HG03097 (cell line): ENCODE measurements around the gene EFCAB12.
A peak's percentile ranks its signal among the peaks of the same experiment; 100 is the strongest.
"Not testable (repeated sequence)": the region's sequence is repeated elsewhere in the genome, so short reads cannot be mapped to it uniquely, and the experiment has no call there.

Source experiments
- ATAC-seq: cut with Tn5 transposase; IDR thresholded peaks from one replicate; pipeline ENCODE4 v1.9.1; 2021; ENCODE audit not compliant: unreplicated experiment, low FRiP score

The EFCAB12 gene

GRCh38 chr3:129421988-129422745 is 6.3 kb downstream of the EFCAB12 start:
- no peak for ATAC-seq

GRCh38 chr3:129421236-129421883 is 7.1 kb downstream of the EFCAB12 start:
- no peak for ATAC-seq

DNA sequence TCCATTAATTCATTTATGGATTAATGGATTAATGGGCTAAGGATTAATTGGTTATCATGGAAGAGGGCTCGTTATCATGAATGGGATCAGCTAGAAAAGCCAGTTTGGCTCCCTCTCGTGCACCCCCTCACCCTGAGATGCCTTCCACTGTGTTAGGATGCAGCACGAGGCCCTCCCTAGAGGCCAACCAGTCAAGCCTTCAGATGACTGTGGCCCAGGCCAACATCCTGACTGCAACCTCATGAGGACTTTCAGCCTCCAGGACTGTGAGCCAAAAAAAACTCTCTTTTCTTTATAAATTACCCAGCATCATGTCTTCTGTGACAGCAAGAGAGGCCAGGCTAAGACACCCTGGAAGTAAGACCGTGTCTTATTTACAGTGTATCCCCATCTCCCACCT is 9.0 kb downstream of the EFCAB12 start:
- no peak for ATAC-seq

DNA sequence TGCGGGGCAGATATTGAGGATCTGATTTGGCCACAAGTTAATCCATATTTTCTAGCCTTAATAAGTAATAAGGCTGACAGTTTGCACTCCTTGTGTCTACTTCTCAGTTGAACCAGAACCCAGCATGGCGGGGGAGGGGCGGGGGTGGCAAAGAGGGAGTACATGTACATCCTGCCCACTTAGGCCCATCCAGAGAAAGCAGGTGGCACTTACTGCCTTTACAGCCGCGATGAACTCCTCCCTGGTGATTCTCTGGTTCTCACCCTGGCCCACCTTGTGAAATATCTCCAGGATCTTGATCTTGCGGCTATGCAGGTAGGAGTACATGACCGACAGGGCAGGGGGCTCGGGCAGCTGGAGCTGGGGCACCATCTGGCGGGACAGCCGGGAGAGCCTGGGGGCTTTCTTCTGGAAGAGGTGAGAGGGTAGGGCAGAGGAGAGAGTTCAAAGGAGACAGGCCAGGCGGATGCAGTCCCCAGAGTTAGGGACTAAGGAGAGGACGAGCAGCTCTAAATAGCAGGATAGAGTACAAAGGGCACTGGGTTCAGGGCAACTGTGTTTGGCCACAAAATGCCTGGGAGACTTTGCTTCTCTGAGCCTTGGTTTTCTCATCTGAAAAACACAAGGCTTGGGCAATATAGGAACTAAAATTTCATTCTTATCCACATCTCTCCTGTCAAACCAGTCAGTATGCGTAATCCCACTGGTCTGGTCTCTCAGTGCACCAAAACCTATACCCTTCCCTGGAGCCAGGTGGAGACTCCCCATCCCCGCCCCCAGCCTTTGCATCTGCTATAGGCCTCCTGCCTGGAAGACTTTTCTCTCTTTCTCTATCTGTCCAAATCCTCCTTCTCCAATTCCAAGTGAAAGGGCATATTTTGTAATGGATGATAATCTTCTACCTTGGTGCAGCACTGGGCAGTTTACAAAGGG is 10.1 kb downstream of the EFCAB12 start:
- ATAC-seq, result no peak

GRCh38 chr3:129417326-129417725 is 11.1 kb downstream of the EFCAB12 start:
- no peak for ATAC-seq

DNA sequence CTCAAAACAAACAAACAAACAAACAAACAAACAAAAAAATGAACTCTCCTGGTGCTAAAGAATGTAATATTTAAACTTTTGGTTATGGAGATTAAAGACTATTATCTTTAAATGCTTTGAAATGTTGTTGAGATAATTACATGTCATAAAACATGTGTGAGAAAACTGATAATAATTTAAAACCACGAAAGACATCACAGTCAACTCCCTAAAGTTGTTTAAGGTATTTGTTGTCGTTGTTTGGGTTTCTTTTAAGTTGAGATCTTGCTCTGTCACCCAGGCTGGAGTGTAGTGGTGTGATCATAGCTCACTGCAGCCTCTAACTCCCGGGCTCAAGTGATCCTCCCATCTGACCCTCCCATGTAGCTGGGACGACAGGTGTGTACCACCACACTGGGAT is 12.0 kb downstream of the EFCAB12 start:
- no peak for ATAC-seq

GRCh38 chr3:129415830-129416229 is 12.6 kb downstream of the EFCAB12 start:
- no peak for ATAC-seq

GRCh38 chr3:129415378-129415777 is 13.1 kb downstream of the EFCAB12 start:
- ATAC-seq, result no peak

GRCh38 chr3:129413687-129414506 is 14.5 kb downstream of the EFCAB12 start:
- no peak for ATAC-seq

DNA sequence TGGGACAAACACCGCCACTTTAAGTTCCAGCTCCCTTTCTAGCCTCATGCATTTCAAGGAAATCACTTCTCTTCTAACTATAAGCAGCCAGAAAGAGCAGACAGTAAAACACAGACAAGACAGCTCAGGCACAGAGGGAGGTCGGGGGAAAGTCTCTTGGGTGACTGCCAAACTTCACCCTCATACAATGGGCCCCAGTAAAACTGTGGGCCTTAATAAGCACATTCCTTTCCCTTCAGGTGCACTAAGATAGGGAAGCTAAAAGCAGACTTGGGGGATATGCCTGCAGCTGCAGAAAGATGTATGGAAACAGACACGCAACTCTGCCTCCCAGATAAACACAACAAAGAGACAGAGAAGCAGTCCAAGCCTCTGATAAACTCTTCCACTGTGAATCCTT is 15.2 kb downstream of the EFCAB12 start:
- not testable (repeated sequence) for ATAC-seq

GRCh38 chr3:129412542-129413198 is 15.8 kb downstream of the EFCAB12 start:
- no peak for ATAC-seq

- ATAC-seq, result no peak
These were observed 17.5 kb downstream of the EFCAB12 start for GRCh38 chr3:129410971-129411370.

GRCh38 chr3:129409541-129409940 is 18.9 kb downstream of the EFCAB12 start:
- no peak for ATAC-seq

GRCh38 chr3:129404610-129405009 is 23.8 kb downstream of the EFCAB12 start:
- ATAC-seq, result no peak

DNA sequence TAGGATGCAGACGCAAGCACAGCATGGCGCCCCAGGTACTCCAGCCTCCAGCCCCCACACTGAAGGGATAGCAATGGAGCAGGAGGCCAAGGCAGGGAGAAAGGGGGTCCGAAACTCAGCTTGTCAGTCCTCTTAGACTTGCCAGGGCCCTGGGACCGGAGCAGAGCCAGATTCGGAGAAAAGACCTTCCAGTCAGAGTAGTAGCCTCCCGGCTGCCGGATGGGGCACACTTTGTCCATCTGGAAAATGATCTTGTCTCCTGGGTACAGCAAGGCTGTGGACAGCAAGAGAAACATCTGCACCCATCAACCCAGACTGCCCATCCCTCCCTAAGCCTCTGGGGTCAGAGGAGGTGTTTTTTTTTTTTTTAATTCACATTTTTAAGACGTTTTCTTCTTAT is 24.3 kb downstream of the EFCAB12 start:
- ATAC-seq, result no peak

- no peak for ATAC-seq
These were observed 25.0 kb downstream of the EFCAB12 start for GRCh38 chr3:129403450-129403849.

DNA sequence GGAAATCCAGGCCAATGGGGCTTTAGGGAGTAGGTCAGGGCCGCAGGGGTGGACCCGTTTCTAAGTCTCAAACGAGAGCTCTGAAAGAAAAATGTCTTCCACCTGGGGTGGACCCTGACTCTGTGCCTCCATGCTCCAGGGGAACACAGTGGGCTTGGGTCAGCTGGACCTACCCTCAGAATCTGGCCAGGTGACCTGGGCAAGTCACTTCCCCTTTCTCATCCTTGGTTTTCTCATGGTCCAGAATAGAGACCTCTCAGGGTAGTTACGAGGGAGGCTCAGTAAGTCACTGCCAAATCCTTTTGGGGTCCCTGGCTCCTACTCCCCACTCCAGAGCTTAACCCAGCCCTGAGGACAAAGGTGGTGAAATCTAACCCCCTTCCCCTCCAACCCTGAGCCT is 25.8 kb downstream of the EFCAB12 start:
- no peak for ATAC-seq

DNA sequence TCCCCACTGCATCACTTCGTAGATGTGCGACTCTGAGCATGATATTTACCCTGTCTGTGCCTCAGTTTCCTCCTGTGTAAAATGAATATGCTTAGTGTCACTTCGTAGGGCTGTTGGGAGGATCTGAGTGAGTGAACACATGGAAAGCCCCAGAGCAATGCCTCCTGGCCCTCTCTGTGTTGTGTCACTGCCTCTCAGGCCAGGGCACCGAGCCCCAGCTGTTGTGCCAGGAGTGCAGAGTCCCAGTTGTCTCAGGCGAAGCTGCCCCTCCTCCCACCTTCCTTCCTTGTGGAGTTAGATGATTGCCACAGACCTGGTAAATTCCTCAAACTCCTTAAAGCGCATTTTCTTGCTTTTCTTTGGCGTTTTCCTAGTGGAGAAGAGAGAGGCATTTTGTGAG is 26.2 kb downstream of the EFCAB12 start:
- no peak for ATAC-seq

DNA sequence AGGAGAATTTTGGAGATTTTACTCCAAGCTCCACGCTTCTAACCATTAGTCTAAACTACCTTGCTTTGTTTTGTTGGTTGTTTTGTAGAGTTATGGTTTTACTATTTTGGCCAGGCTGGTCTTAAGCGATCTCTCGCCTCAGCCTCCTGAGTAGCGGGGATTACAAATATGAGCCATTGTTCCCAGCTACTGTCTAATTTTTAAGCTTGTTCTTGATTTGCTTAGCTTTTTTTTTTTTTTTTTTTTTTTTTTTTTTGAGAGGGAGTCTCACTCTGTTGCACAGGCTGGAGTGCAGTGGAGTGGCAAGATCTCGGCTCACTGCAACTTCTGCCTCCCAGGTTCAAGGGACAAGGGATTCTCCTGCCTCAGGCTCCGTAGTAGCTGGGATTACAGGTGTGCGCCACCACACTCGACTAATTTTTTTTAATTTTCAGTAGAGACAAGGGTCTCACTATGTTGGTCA is 28.5 kb downstream of the EFCAB12 start:
- ATAC-seq, result peak; percentile 11
